Spleen (tissue), 11 donors: Measurements from ENCODE around the gene MDH1B. TPM values are rescaled to one million over a fixed set of nuclear protein-coding genes. Genes with fewer than 3 reads are reported as not detected.

Source experiments
- DNase-seq: peaks from one replicate; pipeline ENCODE4 v3.0.0-alpha.2; 2020
- H3K27ac ChIP-seq, 8 donors: fragments of 200-600 bp; sonication (generic) in 7 of 8; 1 replicate in 4 of 8; 2 replicates in 4 of 8; pipeline versions ENCODE4 v1.5.0 to v1.8.0; 2016 to 2021; ENCODE audit warnings: inconsistent platforms in 4 of 8, mild to moderate bottlenecking in 4 of 8, moderate library complexity in 1 of 8
- H3K27me3 ChIP-seq, 7 donors: fragments of 200-600 bp; sonication (generic) in 6 of 7; replicated peaks in 1 of 7; 1 replicate in 4 of 7; 2 replicates in 3 of 7; pipeline versions ENCODE4 v1.5.0 to v1.8.0; 2016 to 2021; ENCODE audit warnings: inconsistent platforms in 3 of 7, mild to moderate bottlenecking in 1 of 7
- H3K36me3 ChIP-seq, 6 donors: fragments of 200-600 bp; sonication (generic) in 5 of 6; 1 replicate in 4 of 6; 2 replicates in 2 of 6; pipeline versions ENCODE4 v1.5.0 to v1.8.0; 2016 to 2021; ENCODE audit warnings: inconsistent platforms in 2 of 6
- H3K4me1 ChIP-seq, 6 donors: fragments of 200-600 bp; sonication (generic) in 5 of 6; 1 replicate in 3 of 6; 2 replicates in 3 of 6; pipeline versions ENCODE4 v1.5.0 to v1.8.0; 2016 to 2021; ENCODE audit warnings: inconsistent platforms in 3 of 6
- H3K4me3 ChIP-seq, 8 donors: fragments of 200-600 bp; sonication (generic) in 7 of 8; 1 replicate in 4 of 8; 2 replicates in 4 of 8; pipeline versions ENCODE4 v1.5.0 to v1.8.0; 2016 to 2021; ENCODE audit warnings: inconsistent platforms in 4 of 8, mild to moderate bottlenecking in 4 of 8, moderate library complexity in 2 of 8
- H3K9me3 ChIP-seq, 8 donors: fragments of 200-600 bp; sonication (generic) in 7 of 8; 1 replicate in 4 of 8; 2 replicates in 4 of 8; pipeline versions ENCODE4 v1.5.0 to v1.8.0; 2016 to 2021; ENCODE audit warnings: inconsistent platforms in 4 of 8
- POLR2A ChIP-seq, 3 donors: fragments of 450-650 bp; IDR thresholded peaks; one replicate each; pipeline ENCODE4 v1.5.1; 2017; ENCODE audit warnings: antibody characterized with exemption in 3 of 3, mild to moderate bottlenecking in 1 of 3
- POLR2AphosphoS5 ChIP-seq, 3 donors: sonication (generic); formaldehyde crosslinking; IDR thresholded peaks; one replicate each; pipeline ENCODE4 v1.5.1; 2017; ENCODE audit warnings: antibody characterized with exemption in 3 of 3
- WGBS, 5 donors: extraction: QIAGEN DNeasy Blood & Tissue Kit in 3 of 5; methylation state at CpG; one replicate each; pipeline versions ENCODE4 v1.1.5 to v1.1.7; 2013 to 2018; 5-methylcytosine and 5-hydroxymethylcytosine counted together
- intact Hi-C: fragments of 100-400 bp; cut with DNase I; formaldehyde crosslinking; loops from one replicate; pipeline ENCODE4 v1.15.0; 2023; ENCODE audit warnings: low total_unique reads
- microRNA-seq, 3 donors: library from miRNA; unstranded; fragments of <30 nt; microRNA quantifications; one replicate each; pipeline versions ENCODE4 to v1.1.0, GENCODE V29; 2019 to 2020
- polyA plus RNA-seq, 3 donors: library from polyadenylated mRNA; stranded (reverse); fragments of 200-250 nt; gene quantifications; one replicate each; pipeline ENCODE4 v1.2.1, GENCODE V29; 2013
- small RNA-seq, 4 donors: library from RNA; depleted of rRNA; stranded (forward); fragments of <200 nt; gene quantifications; one replicate each; pipeline ENCODE3, GENCODE V24; 2016
- total RNA-seq, 7 donors: library from RNA; depleted of rRNA in 3 of 7; stranded (reverse); fragments of >200 nt in 3 of 7; fragmentation: NEBNext Ultra II Directional in 4 of 7; extraction: Animal tissue kit (Norgen Biotek cat#: 25700) in 4 of 7; gene quantifications; one replicate each; pipeline versions ENCODE4 v1.1.0 to v1.2.1, GENCODE V29; 2016 to 2021
- TF ChIP-seq, protein P1 (sequence below), 11 experiments: fragments of 200-600 bp in 7 of 11; fragments of 450-650 bp in 4 of 11; sonication (generic) in 4 of 11; IDR thresholded peaks in 8 of 11; conservative IDR thresholded peaks in 3 of 11; 1 replicate in 7 of 11; 2 replicates in 4 of 11; pipeline versions ENCODE4 v1.4.0 to v1.8.0; 2016 to 2021; ENCODE audit warnings: antibody characterized with exemption in 11 of 11, inconsistent platforms in 4 of 11, mild to moderate bottlenecking in 1 of 11
- donor health status: healthy with polysubstance abuse.
- donor health status: DM: no; HTN: no; CAD: no; lungs with moderate emphysema.
- donor health status: DM: no; HTN: no; CAD: no.
- donor health status: Bipolar disorder and iron deficiency.
- donor health status: healthy.
- donor health status: DM: no; HTN: no; CAD: no.
- donor health status: DM: yes; HTN: yes; CAD: no.

The MDH1B gene
- total and polyA plus RNA-seq, 10 donors: 0.10 to 2.4 (median 0.34) TPM; not detected in 2

DNA sequence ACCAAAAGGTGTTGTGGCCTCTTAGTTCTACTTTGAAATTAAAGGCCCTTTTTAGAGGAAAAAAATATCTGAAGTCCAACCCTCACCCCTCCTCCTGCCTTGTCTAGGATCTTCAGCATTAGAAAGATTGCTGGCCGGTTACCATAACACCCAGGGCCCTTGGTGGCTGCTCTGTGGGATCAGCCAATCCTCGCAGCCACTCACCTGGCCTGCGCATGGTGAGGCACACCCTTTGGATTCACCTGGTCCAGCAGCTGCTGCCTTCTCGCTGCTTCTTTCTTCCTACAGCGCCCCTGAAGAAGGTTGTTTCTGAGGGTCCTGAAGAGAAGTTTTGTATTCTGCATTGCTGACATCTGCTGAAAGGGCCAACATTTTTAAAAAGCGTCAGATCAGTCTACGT lies 72.2 kb downstream of the MDH1B start:
- Histone ChIP-seq H3K4me1 (no peaks in the 10 kb centered on the region), H3K9me3 (no peaks in the 10 kb centered on the region), H3K4me3 (no peak overlapping the region), H3K36me3 (no peaks in the 10 kb centered on the region), H3K27ac (no peak overlapping the region), H3K27me3 (no peaks in the 10 kb centered on the region)
- WGBS, 5 donors: 87 to 92% (median 88%) methylated on average over 7 of the region's 7 CpGs
- no peak for DNase-seq
- intact Hi-C loops: loop anchor here (5.0 to 10.0 kb wide), 3 partner anchors 92 to 779 kb away; no protein-coding TSS in a partner anchor
- no peak for TF ChIP-seq POLR2AphosphoS5 (IDR thresholded peaks at IDR 0.05)
- TF ChIP-seq, protein P1, sequence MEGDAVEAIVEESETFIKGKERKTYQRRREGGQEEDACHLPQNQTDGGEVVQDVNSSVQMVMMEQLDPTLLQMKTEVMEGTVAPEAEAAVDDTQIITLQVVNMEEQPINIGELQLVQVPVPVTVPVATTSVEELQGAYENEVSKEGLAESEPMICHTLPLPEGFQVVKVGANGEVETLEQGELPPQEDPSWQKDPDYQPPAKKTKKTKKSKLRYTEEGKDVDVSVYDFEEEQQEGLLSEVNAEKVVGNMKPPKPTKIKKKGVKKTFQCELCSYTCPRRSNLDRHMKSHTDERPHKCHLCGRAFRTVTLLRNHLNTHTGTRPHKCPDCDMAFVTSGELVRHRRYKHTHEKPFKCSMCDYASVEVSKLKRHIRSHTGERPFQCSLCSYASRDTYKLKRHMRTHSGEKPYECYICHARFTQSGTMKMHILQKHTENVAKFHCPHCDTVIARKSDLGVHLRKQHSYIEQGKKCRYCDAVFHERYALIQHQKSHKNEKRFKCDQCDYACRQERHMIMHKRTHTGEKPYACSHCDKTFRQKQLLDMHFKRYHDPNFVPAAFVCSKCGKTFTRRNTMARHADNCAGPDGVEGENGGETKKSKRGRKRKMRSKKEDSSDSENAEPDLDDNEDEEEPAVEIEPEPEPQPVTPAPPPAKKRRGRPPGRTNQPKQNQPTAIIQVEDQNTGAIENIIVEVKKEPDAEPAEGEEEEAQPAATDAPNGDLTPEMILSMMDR (IDR thresholded peaks at IDR 0.05 in 8 of 11, conservative IDR thresholded peaks at IDR 0.05 in 3 of 11): no peak
- no peak for TF ChIP-seq POLR2A (IDR thresholded peaks at IDR 0.05)

DNA sequence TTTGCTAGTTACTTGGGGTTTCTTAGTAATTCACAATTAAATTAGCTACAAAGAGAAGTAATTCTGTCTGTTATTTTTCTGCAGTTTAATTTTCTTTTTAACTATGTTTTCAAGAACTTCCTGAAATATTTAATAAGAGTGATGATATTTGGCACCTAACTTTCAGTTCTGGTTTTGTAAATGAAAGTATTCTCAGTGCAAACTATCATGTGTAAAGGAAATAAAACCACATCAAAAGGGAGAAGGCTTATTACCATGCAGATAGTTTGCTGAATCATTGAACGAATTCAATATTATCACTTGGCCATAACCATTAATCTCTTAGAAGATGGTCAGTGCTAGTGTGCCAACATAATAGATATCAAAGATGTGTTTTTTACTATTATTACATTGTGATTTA lies 76.1 kb downstream of the MDH1B start:
- Histone ChIP-seq H3K27ac (no peak overlapping the region), H3K36me3 (no peaks in the 10 kb centered on the region), H3K4me3 (no peak overlapping the region), H3K4me1 (no peaks in the 10 kb centered on the region), H3K9me3 (no peaks in the 10 kb centered on the region), H3K27me3 (peaks cover 0 to 9% (median 0%) of the 10 kb centered on the region in 7 donors)
- intact Hi-C loops: no loop called here
- WGBS, 5 donors: 17 to 42% (median 26%) methylated on average over 1 of the region's 1 CpG
- TF ChIP-seq, protein P1 (IDR thresholded peaks at IDR 0.05 in 8 of 11, conservative IDR thresholded peaks at IDR 0.05 in 3 of 11): no peak
- no peak for TF ChIP-seq POLR2AphosphoS5 (IDR thresholded peaks at IDR 0.05)
- TF ChIP-seq POLR2A (IDR thresholded peaks at IDR 0.05): no peak
- DNase-seq: no peak

DNA sequence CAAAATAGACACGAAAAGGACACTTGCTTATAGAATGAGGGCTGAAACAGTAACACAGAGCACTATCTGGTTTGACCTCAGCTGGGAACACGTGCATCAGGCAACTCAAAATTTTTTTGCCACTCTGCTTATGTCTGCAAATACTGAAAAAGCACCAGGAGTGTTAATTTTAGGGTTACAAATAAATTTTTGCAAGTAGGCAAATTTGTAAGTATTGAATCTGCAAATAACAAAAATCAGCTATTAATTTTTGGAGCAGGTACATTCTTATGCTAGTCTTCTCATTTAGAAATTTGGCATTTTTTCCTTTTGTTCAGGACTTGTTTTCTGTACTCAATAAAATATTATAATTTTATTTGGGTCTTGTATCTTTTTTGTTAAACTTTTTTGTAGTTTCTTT lies 76.7 kb downstream of the MDH1B start:
- TF ChIP-seq POLR2AphosphoS5 (IDR thresholded peaks at IDR 0.05) (no peak), POLR2A (IDR thresholded peaks at IDR 0.05) (no peak)
- TF ChIP-seq, protein P1 (IDR thresholded peaks at IDR 0.05 in 8 of 11, conservative IDR thresholded peaks at IDR 0.05 in 3 of 11): no peak
- 65 to 86% (median 77%) methylated on average over 2 of the region's 2 CpGs for WGBS, 5 donors
- intact Hi-C loops: no loop called here
- H3K36me3 ChIP-seq: no peaks in the 10 kb centered on the region
- no peak for DNase-seq
- H3K4me1 ChIP-seq: no peaks in the 10 kb centered on the region
- H3K9me3 ChIP-seq: no peaks in the 10 kb centered on the region
- no peak overlapping the region for H3K27ac ChIP-seq
- H3K27me3 ChIP-seq: peaks cover 0 to 9% (median 0%) of the 10 kb centered on the region in 7 donors
- no peak overlapping the region for H3K4me3 ChIP-seq

Small RNA genes within 50 kb of the gene (microRNA-seq; reads per million reads assigned to microRNA genes)
- gene MIR3130-1 (0 reads per million in 3 donors), gene MIR3130-2 (0 reads per million in 3 donors)

Small RNA genes within 50 kb of the gene (small RNA-seq; reads per million reads assigned to genes)
- gene MIR3130-2: 0 reads per million in 4 donors
- 0 reads per million in 4 donors for gene RF00019

Other genes starting within 250 kb of the MDH1B start
- gene FAM237A, start 122.8 kb downstream of the MDH1B start, total RNA-seq: not detected
- not detected for gene FAM237A, start 122.8 kb downstream of the MDH1B start, polyA plus RNA-seq
- under 1 TPM in 1 of 7 donors, not detected in 6; 0.29 TPM for gene DYTN, start 46.9 kb downstream of the MDH1B start, total RNA-seq
- not detected for gene DYTN, start 46.9 kb downstream of the MDH1B start, polyA plus RNA-seq
- 10 to 100 TPM; 17.0 to 27.1 (median 24.6) TPM for gene FASTKD2, start 278 bp upstream of the MDH1B start, total RNA-seq
- gene FASTKD2, start 278 bp upstream of the MDH1B start, polyA plus RNA-seq: 10 to 100 TPM in 1 of 3 donors, 1 to 10 TPM in 2; 8.9 to 10.1 (median 9.0) TPM
- gene CPO, start 174.2 kb upstream of the MDH1B start, total RNA-seq: under 1 TPM in 1 of 7 donors, not detected in 6; 0.28 TPM
- under 1 TPM; 0.10 to 0.15 (median 0.15) TPM for gene CPO, start 174.2 kb upstream of the MDH1B start, polyA plus RNA-seq